HS-27A (cell line): Measurements from ENCODE around the gene MIS12.

Experiments used
- DNase-seq: peaks from one replicate; pipeline ENCODE4 v3.0.0-alpha.2; 2012; ENCODE audit warnings: low read depth, missing footprints

MIS12 gene

GRCh38 chr17:5535436-5535835 lies 49.1 kb downstream of the MIS12 start:
- no peak for DNase-seq

- DNase-seq = no peak
Observed at GRCh38 chr17:5536866-5537650, 50.7 kb downstream of the MIS12 start.

GRCh38 chr17:5539286-5539685 lies 52.9 kb downstream of the MIS12 start:
- DNase-seq = no peak

DNA sequence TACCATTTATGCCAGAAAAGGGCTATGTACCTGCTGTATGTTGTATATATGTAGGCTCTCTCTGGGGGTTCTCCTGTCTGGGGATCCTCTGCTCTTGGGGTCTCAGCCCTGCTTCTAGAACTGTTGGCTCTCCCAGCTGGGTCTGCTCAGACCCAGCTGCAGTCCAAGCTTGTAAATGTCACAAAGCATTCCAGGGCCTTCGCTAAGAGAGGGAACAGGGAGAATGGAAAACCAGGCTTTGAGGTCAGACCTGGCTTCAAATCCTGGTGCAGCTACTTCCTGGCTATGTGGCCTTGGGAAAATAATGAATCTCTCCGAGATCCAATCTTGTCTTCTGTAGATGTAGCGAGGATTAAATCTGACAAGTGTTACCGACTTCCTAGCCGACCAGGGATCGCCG lies 54.0 kb downstream of the MIS12 start:
- no peak for DNase-seq
